Amniotic epithelial cell (primary cell): Measurements from ENCODE around the gene B4GALT1.

Experiments used
- DNase-seq: peaks from one replicate; pipeline ENCODE4 v3.0.0-alpha.2; 2010; ENCODE audit warnings: low read depth

Gene B4GALT1

GRCh38 chr9:33167084-33167971, at the start of gene B4GALT1:
Gene B4GALT1 (minus strand): TSS chr9:33167336. CDS start chr9:33167169, 167 bp downstream.
- DNase-seq: peak; percentile 89

- peak; percentile 32 for DNase-seq
These were observed 44.7 kb upstream of the B4GALT1 start for GRCh38 chr9:33211695-33212393.

DNA sequence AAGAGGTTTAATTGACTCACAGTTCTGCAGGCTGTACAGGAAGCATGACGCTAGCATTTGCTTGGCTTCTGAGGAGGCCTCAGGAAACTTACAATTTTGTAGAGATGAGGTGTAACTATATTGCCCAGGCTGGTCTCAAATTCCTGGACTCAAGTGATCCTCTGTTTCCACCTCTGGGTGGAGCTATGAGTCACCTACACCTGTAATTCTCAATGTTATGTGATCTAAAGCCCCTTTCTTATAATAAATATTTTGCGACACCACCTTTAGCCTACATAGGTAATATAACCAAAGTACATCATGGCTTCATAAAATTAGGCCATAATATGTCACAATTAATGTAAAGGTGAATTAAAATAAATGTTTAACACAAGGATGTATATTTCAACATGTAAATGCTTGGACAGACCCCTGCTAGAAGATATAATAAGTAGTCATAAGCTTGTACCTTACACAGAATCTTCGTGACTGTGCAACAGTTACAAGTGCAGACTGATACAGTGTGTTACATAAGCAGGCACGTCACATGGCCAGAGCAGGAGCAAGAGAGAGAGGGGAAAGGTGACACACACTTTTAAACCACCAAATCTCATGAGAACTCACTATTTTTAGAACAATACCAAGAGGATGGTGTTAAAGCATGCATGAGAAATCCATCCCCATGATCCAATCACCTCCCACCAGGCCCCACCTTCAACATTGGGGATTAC, 43.0 kb upstream of the B4GALT1 start:
- DNase-seq: no peak

DNA sequence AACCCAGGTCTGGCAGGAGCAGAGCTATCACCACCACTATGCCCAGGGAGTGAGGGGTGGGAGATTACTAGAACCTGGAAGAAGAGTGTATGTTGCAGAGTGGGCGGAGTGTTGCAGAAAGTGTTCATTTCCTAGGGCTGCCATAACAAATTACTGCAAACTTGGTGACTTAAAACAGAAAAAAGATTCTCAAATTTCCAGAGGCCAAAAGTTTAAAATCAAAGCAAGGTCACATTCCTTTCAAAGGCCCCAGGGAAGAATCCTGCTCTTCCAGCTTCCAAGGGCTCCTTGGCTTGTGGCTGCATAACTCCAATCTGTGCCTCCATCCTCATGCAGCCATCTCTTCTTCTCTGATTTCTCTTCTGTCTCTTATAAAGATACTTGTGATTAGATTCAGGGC, 42.3 kb upstream of the B4GALT1 start:
- DNase-seq: no peak

DNA sequence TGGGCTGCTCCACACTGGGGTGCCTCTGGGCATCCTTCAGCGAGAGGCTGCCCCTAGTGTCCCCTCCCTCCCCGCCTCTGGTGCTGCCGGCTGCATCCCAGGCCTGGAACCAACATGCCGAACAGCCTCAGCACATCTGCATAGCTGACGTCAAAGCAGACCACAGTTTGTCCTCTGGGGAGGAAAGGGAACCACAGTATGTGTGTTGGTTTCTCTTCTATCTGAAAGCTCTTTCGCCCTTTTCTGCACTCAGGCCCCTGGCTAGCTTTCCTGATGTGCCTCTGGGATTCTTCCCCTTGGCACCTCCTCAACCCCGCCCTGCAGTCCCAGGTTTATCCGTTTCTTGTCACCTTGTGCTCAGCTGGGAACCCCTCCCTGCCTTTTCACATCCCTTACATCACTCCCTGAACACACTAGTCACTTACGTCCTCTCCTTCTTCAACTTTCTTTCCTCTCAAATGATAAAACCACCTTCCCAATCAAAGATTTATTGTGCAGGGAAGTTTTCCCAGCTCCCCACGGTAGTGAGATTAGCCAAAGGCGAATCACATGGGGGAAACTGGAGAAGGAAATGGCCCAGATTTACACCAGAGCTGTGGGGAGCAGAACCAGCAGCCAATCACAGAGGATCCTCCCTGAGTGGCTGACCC, 35.5 kb upstream of the B4GALT1 start:
- peak; percentile 83 for DNase-seq

DNA sequence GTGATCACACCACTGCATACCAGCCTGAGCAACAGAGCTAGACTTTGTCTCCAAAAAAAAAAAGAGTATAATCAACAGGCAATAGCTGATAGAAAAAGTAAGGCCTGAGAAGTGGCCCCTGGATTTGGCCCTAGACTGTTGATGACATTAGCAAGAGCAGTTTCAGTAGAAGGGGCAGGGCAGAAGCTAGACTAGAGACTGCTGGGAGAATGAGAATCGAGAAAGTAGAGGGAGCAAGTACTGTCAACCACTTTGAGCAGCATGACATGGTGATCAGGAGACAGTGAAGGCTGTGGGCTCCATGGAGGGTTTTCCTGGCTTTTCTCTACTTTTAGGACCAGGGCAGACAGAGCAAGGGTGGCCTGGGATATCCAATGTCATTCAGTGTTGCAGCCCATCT, 34.9 kb upstream of the B4GALT1 start:
- DNase-seq: no peak

DNA sequence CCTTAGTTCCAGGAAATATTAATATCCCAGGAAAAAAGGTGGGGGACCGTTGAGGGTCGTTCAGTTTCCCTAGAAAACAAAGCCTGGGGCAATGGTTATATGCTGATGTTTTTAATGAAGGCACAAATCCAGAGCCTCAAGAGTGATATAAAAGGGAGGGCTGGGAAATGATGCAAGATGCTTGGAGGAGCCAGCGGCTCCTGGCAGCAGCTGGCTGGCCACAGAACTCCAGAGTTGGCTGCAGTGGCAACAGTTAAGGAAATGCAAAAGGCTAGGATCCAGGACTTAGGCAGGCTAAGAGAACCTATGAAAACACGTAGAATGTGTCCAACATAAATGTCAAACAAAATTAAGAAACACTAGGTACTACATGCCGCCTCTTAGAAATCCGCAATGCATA, 31.0 kb upstream of the B4GALT1 start:
- DNase-seq: peak; percentile 61

DNA sequence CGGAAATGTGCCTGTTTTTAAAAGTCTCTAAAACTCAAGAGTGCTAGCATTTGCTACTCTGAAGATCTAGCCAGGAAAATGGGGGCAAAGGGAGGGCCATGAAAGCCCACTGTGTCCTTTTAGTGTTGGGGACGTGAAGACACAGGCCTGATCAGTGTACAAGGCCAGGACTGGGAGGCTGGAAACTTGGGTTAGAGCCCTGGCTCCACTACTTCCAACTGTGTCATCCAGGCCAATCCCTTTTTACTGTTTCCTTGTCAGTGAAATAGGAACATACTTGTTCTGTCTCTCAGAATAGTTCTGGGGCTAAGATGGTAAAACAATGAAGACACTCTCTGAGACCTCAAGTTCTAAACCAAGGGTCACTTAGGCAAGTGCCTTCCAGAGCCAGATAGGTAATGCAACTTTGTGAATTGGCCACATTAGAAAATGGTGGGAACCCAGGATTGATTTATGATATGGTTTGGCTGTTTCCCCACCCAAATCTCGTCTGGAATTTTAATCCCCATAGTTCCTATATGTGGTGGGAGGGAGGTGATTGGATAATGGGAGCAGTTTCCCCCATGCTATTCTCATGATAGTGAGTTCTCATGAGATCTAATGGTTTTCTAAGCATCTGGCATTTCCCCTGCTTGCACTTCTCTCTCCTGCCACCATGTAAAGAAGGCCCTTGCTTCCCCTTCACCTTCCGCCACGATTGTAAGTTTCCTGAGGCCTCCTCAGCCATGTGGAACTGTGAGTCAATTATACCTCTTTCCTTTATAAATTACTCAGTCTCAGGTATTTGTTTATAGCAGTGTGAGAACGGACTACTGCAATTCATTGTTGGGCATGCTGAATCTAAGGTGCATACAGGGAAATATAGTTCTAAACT, 30.4 kb upstream of the B4GALT1 start:
- peak; percentile 7 for DNase-seq

- DNase-seq: no peak
These were observed 29.6 kb upstream of the B4GALT1 start for GRCh38 chr9:33196736-33197135.

DNA sequence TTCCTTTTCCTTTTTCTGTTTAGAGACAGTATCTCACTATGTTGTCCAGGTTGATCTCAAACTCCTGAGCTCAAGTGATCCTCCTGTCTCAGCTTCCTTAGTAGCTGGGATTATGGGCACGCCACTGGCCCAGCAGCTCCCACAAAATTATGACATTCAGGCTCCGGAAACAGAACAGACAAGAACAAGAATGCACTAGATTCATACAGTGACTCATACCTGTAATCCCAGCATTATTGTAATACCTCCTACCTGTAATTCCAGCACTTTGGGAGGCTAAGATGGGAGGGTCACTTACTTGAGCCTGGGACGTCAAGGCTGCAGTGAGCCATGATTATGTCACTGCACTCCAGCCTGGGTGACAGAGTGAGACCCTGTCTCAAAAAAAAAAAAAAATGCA, 26.7 kb upstream of the B4GALT1 start:
- peak; percentile 51 for DNase-seq

DNA sequence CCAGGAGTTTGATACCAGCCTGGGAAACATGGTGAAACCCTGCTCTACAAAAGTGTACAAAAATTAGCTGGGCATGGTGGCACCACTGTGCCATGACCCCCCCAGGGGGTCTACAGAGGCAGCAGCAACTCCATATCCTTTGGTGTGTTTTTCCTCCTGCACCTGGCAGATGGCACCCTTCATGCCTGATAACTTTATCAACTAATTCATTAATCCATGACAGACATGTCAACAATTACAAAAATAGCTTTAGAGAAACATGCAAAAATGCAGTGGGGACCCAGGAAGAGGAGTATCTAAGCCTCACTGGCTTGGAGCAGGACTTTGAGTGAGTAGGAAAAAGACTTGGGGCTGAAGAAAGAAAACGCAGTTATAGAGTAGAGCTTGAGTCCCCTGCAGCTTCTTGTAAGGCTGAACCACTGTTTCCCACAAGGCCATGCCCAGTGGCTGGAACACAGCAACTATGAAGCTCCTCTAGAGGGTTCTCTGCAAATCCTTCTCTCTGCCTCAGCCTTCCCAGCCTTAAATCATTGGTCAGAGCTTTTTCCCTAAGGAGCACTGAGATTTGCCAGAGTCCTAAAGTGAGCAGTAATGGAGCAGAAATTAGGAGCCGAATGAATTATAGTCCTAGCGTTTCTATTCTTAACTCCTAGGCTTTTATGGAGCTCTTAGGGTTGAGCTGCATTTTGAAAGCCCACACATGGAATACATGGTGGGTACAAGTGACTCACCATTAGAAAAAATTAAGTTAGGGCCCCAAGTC, 25.5 kb upstream of the B4GALT1 start:
- no peak for DNase-seq

DNA sequence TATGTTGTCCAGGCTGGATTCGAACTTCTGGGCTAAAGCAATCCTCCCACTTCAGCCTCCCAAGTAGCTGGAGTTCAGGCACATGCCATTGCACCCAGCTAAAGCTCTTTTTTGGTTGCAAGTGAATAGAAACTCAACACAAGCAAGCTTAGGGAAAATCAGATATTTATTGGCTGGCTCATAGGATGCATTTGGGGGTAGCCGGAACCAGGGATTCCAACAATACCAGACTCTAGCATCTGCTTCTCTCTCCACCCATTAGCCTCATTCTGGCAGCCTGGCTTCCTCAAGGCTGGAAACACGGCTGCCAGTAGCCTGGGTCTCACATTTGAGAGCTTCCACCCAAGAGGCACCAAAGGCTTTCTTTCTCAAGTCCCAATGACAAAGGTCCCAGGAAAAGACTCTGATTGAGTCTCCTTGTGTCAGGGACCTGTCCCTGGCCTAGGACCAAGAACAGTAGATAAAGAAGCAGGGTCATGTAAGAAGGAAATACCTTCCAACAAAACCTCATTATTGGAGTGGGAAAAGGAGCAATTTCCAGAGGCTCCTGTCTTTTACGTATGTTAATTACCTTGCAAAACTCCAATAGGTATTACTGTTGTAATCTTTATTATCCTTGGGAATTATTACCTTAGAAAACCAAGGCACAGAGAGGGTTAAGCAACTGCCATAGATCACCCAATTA, 23.0 kb upstream of the B4GALT1 start:
- no peak for DNase-seq

GRCh38 chr9:33189331-33189791, 22.2 kb upstream of the B4GALT1 start:
- no peak for DNase-seq

DNA sequence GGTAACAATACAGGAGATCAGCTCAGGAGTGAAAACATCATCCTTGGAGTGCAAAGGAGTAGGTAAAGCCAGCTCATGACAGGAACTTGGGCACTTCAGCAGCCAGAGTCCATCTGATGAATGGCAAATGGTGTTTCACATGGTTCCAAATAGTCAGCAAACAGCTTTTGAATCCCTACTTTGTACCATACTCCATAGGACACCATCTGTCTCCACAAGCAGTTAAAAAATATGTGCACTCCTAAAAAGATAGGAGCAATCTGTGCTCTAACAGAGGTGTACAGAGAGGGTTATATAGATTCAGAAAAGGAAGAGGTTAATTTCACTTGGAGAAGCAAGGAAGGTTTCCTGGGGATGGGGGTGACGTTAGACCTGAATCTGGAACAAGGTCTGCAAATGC, 21.6 kb upstream of the B4GALT1 start:
- DNase-seq: no peak

DNA sequence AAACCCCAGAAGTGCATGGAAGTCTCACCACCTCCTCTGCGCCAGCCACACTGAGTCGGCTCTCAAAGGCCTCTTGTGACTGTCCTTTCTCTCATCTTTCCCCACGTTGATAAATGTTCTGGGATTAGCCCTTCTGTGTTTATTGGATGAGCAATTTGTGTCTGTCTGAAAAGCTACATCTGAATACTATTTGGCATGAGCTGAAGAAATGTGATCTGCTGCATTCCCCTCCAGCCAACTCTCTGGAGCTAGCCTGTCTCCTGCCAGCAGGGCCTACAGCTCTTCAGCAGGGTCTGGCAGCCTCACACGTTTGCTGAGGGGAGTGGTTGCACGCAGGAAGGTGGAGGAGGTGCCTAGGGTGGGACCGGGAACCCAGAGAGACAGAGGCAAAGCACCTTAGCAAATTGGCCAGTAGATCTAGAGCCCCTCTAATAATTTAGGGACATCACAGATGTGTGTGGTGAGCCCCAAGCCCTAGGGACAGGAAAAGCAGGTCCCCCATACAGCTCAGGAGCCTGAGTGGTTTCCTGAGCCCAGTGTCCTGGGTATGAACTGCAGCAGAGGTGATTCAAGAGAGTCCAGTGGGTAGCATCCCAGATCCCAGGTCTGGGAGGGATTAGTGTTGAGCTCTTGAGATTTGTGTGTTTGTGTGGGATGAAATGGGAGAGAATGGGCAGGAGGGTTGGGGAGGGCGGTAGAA, 20.5 kb upstream of the B4GALT1 start:
- peak; percentile 64 for DNase-seq

GRCh38 chr9:33186457-33187168, 19.5 kb upstream of the B4GALT1 start:
- DNase-seq: peak; percentile 84

DNA sequence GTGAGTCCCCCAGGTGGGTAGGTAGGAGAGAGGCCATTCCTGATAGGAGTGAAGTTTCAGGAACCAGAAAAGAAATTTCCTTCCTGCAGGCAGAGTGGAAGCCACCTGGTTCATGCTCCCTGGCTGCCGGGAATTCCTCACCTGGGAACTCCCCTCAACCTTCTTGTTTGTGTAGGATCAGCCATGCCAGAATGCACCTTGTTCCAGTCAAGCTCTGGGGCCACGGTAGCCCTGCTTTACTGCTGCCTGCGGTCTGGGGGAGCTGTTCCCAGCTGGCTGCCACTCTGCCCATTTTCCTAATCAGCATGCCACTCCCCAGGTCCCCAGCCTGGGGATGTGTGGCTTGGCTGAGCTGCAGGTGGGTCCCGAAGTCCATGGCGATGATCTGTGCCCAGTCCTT, 18.7 kb upstream of the B4GALT1 start:
- DNase-seq: no peak

DNA sequence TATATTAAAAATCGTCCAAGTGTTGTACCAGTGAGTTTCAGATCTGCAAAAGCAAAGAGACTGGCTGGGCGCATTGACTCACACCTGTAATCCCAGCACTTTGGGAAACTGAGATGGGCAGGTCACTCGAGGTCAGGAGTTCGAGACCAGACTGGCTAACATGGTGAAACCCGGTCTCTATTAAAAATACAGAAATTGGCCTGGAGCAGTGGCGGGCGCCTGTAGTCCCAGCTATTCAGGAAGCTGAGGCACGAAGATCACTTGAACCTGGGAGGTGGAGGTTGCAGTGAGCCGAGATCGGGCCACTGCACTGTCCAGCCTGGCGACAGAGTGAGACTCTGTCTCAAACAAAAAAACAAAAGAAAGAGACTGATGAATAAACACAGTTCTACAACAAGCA, 18.3 kb upstream of the B4GALT1 start:
- no peak for DNase-seq
